Measurements from ENCODE around the gene PLXNB3. TPM values are rescaled to one million over a fixed set of nuclear protein-coding genes. Genes with fewer than 3 reads are reported as not detected.

The PLXNB3 gene
- total and polyA plus RNA-seq, 2 donors (not counting 1 experiment from before 2014, with no cell fraction given), result 0.25 TPM; not detected in 1

GRCh38 chrX:153772316-153773217, 8.5 kb downstream of the PLXNB3 start:
- Histone ChIP-seq H3K4me2 (replicated peaks; ENCODE audit: low read depth, low read length, poor library complexity, severe bottlenecking) (no peak overlapping the region), H3K9ac (ENCODE audit: low read length) (no peak overlapping the region), H3K9me3 (ENCODE audit: control extremely low read depth in 1 of 3, control insufficient read depth in 2 of 3, insufficient read depth in 1 of 3, low read length in 2 of 3) (no peaks in the 10 kb centered on the region), H3K27ac (ENCODE audit: low read length in 2 of 2) (no peak overlapping the region), H3K79me2 (ENCODE audit: control insufficient read depth, insufficient read depth, low read length) (no peaks in the 10 kb centered on the region), H3K36me3 (replicated peaks in 1 of 2; ENCODE audit: control extremely low read depth in 1 of 2, control insufficient read depth in 1 of 2, extremely low read depth in 1 of 2, insufficient read depth in 2 of 2, low read length in 1 of 2) (no peaks in the 10 kb centered on the region), H3K4me3 (ENCODE audit: control extremely low read depth in 1 of 5, extremely low read depth in 1 of 5, insufficient read depth in 1 of 5, low read depth in 2 of 5, low read length in 4 of 5) (no peak overlapping the region), H4K20me1 (ENCODE audit: control insufficient read depth, insufficient read depth, low read length, poor library complexity, severe bottlenecking) (no peaks in the 10 kb centered on the region), H2AFZ (ENCODE audit: insufficient read depth, low read depth, low read length, poor library complexity, severe bottlenecking) (no peak overlapping the region), H3K27me3 (replicated peaks in 1 of 4; ENCODE audit: control extremely low read depth in 1 of 4, control insufficient read depth in 3 of 4, insufficient read depth in 4 of 4, low read length in 3 of 4) (peaks cover 0 to 2% (median 0%) of the 10 kb centered on the region in 4 experiments), H3K4me1 (ENCODE audit: control insufficient read depth in 2 of 2, insufficient read depth in 2 of 2, low read length in 2 of 2) (peaks cover 0 to 4% of the 10 kb centered on the region in 2 donors)
- TF ChIP-seq EZH2 (IDR thresholded peaks at IDR 0.05; ENCODE audit: borderline replicate concordance, insufficient read depth, low read depth, low read length, poor library complexity, severe bottlenecking) (no peak), CTCF (IDR thresholded peaks at IDR 0.05) (no peak)
- ChIA-PET CTCF (no interaction called here), POLR2A (no interaction called here)
- H3K27ac Mint-ChIP-seq, result no peak overlapping the region
- no peaks in the 10 kb centered on the region for H3K9me3 Mint-ChIP-seq (ENCODE audit: insufficient read depth)
- DNase-seq, result no peak
- H3K4me3 Mint-ChIP-seq, result no peak overlapping the region
- no peak for ATAC-seq (ENCODE audit: low read depth)
- WGBS (ENCODE audit: insufficient coverage), result 81% methylated on average over 13 of the region's 21 CpGs
- intact Hi-C loops (cut with micrococcal nuclease), result no loop called here
- H3K4me1 Mint-ChIP-seq, result peaks cover 1% of the 10 kb centered on the region
- no peaks in the 10 kb centered on the region for H3K27me3 Mint-ChIP-seq

DNA sequence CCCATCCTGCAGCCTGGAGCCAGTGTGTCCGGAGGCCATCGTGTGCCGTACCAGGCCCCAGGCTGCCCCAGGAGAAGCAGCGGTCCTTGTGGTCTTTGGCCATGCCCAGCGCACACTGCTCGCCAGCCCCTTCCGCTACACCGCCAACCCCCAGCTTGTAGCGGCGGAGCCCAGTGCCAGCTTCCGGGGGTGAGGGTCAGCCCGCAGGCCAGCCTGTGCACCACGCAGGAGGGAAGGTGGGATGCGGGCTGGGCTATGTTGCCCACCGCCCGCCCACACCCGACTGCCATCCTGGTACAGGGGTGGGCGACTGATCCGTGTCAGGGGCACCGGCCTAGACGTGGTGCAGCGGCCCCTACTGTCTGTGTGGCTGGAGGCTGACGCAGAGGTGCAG, 9.2 kb downstream of the PLXNB3 start:
- Histone ChIP-seq H3K4me3 (ENCODE audit: control extremely low read depth in 1 of 5, extremely low read depth in 1 of 5, insufficient read depth in 1 of 5, low read depth in 2 of 5, low read length in 4 of 5) (no peak overlapping the region), H3K9me3 (ENCODE audit: control extremely low read depth in 1 of 3, control insufficient read depth in 2 of 3, insufficient read depth in 1 of 3, low read length in 2 of 3) (no peaks in the 10 kb centered on the region), H3K79me2 (ENCODE audit: control insufficient read depth, insufficient read depth, low read length) (no peaks in the 10 kb centered on the region), H3K4me2 (replicated peaks; ENCODE audit: low read depth, low read length, poor library complexity, severe bottlenecking) (no peak overlapping the region), H3K27me3 (replicated peaks in 1 of 4; ENCODE audit: control extremely low read depth in 1 of 4, control insufficient read depth in 3 of 4, insufficient read depth in 4 of 4, low read length in 3 of 4) (peaks cover 0 to 2% (median 0%) of the 10 kb centered on the region in 4 experiments), H3K36me3 (replicated peaks in 1 of 2; ENCODE audit: control extremely low read depth in 1 of 2, control insufficient read depth in 1 of 2, extremely low read depth in 1 of 2, insufficient read depth in 2 of 2, low read length in 1 of 2) (no peaks in the 10 kb centered on the region), H3K9ac (ENCODE audit: low read length) (no peak overlapping the region), H3K27ac (ENCODE audit: low read length in 2 of 2) (no peak overlapping the region), H4K20me1 (ENCODE audit: control insufficient read depth, insufficient read depth, low read length, poor library complexity, severe bottlenecking) (no peaks in the 10 kb centered on the region), H3K4me1 (ENCODE audit: control insufficient read depth in 2 of 2, insufficient read depth in 2 of 2, low read length in 2 of 2) (peaks cover 0 to under 1% of the 10 kb centered on the region in 2 donors), H2AFZ (ENCODE audit: insufficient read depth, low read depth, low read length, poor library complexity, severe bottlenecking) (no peak overlapping the region)
- POLR2A ChIA-PET, result no interaction called here
- 96% methylated on average over 22 of the region's 23 CpGs for WGBS (ENCODE audit: insufficient coverage)
- intact Hi-C loops (cut with micrococcal nuclease), result no loop called here
- no peak for ATAC-seq (ENCODE audit: low read depth)
- CTCF ChIA-PET, result no interaction called here
- no peak overlapping the region for H3K27ac Mint-ChIP-seq
- H3K4me3 Mint-ChIP-seq, result no peak overlapping the region
- H3K4me1 Mint-ChIP-seq, result no peaks in the 10 kb centered on the region
- no peaks in the 10 kb centered on the region for H3K27me3 Mint-ChIP-seq
- no peak for DNase-seq
- TF ChIP-seq EZH2 (IDR thresholded peaks at IDR 0.05; ENCODE audit: borderline replicate concordance, insufficient read depth, low read depth, low read length, poor library complexity, severe bottlenecking), result no peak
- no peak for TF ChIP-seq CTCF (IDR thresholded peaks at IDR 0.05)
- H3K9me3 Mint-ChIP-seq (ENCODE audit: insufficient read depth), result no peaks in the 10 kb centered on the region

All from B cell (primary cell).